ENCODE measurements around the gene CYFIP2.
"Not testable (repeated sequence)": the region's sequence is repeated elsewhere in the genome, so short reads cannot be mapped to it uniquely, and the experiment has no call there.

DNA sequence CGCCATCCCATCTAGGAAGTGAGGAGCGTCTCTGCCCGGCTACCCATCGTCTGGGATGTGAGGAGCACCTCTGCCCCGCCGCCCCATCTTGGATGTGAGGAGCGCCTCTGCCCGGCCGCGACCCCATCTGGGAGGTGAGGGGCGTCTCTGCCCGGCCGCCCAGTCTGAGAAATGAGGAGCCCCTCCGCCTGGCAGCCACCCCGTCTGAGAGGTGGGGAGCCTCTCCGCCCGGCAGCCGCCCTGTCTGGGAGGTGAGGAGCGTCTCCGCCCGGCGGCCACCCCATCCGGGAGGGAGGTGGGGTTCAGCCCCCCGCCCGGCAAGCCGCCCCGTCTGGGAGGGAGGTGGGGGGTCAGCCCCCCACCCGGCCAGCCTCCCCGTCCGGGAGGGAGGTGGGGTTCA, 153.6 kb downstream of the CYFIP2 start:
- TF ChIP-seq, protein P1, sequence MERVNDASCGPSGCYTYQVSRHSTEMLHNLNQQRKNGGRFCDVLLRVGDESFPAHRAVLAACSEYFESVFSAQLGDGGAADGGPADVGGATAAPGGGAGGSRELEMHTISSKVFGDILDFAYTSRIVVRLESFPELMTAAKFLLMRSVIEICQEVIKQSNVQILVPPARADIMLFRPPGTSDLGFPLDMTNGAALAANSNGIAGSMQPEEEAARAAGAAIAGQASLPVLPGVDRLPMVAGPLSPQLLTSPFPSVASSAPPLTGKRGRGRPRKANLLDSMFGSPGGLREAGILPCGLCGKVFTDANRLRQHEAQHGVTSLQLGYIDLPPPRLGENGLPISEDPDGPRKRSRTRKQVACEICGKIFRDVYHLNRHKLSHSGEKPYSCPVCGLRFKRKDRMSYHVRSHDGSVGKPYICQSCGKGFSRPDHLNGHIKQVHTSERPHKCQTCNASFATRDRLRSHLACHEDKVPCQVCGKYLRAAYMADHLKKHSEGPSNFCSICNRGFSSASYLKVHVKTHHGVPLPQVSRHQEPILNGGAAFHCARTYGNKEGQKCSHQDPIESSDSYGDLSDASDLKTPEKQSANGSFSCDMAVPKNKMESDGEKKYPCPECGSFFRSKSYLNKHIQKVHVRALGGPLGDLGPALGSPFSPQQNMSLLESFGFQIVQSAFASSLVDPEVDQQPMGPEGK (CRISPR knock-in tag; IDR thresholded peaks at IDR 0.05; ENCODE audit: borderline replicate concordance): not testable (repeated sequence)
- TF ChIP-seq ZFP30 (CRISPR knock-in tag; IDR thresholded peaks at IDR 0.05); GLIS3 (CRISPR knock-in tag; IDR thresholded peaks at IDR 0.05); PPARA (CRISPR knock-in tag; IDR thresholded peaks at IDR 0.05; ENCODE audit: borderline replicate concordance): not testable (repeated sequence)
- TF ChIP-seq, protein P2, sequence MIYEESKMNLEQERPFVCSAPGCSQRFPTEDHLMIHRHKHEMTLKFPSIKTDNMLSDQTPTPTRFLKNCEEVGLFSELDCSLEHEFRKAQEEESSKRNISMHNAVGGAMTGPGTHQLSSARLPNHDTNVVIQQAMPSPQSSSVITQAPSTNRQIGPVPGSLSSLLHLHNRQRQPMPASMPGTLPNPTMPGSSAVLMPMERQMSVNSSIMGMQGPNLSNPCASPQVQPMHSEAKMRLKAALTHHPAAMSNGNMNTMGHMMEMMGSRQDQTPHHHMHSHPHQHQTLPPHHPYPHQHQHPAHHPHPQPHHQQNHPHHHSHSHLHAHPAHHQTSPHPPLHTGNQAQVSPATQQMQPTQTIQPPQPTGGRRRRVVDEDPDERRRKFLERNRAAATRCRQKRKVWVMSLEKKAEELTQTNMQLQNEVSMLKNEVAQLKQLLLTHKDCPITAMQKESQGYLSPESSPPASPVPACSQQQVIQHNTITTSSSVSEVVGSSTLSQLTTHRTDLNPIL (CRISPR knock-in tag; IDR thresholded peaks at IDR 0.05; ENCODE audit: low read depth): not testable (repeated sequence)

All from SK-N-SH treated with all-trans-retinoic acid at 6 μM for 48 hours (cell line).